ENCODE data around the gene IGLON5.

GRCh38 chr19:51289635-51290034 is 21.8 kb upstream of the IGLON5 start:
- TF ChIP-seq, protein P1, sequence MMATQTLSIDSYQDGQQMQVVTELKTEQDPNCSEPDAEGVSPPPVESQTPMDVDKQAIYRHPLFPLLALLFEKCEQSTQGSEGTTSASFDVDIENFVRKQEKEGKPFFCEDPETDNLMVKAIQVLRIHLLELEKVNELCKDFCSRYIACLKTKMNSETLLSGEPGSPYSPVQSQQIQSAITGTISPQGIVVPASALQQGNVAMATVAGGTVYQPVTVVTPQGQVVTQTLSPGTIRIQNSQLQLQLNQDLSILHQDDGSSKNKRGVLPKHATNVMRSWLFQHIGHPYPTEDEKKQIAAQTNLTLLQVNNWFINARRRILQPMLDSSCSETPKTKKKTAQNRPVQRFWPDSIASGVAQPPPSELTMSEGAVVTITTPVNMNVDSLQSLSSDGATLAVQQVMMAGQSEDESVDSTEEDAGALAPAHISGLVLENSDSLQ (IDR thresholded peaks at IDR 0.05) = no peak
- TF ChIP-seq SP1 (IDR thresholded peaks at IDR 0.05) (no peak), BHLHE40 (IDR thresholded peaks at IDR 0.05; ENCODE audit: borderline replicate concordance) (no peak), SUZ12 (IDR thresholded peaks at IDR 0.05) (no peak), ELF4 (IDR thresholded peaks at IDR 0.05) (no peak), FOXK2 (IDR thresholded peaks at IDR 0.05) (no peak), ZNF384 (IDR thresholded peaks at IDR 0.05) (no peak), NFRKB (IDR thresholded peaks at IDR 0.05) (no peak), FOXA1 (IDR thresholded peaks at IDR 0.05) (no peak), LEF1 (IDR thresholded peaks at IDR 0.05; ENCODE audit: borderline replicate concordance) (no peak)
